Measurements from ENCODE around the gene PRCP.
A peak's percentile ranks its signal among the peaks of the same experiment; 100 is the strongest.

The PRCP gene

GRCh38 chr11:82907371-82907770, 7.1 kb upstream of the PRCP start:
- DNase-seq (ENCODE audit: low read depth in 2 of 2): no peak

GRCh38 chr11:82906931-82907330, 6.7 kb upstream of the PRCP start:
- no peak for DNase-seq (ENCODE audit: low read depth in 2 of 2)

GRCh38 chr11:82906236-82906635, 6.0 kb upstream of the PRCP start:
- no peak for DNase-seq (ENCODE audit: low read depth in 2 of 2)

- no peak for DNase-seq (ENCODE audit: low read depth in 2 of 2)
Measured at GRCh38 chr11:82903843-82904586, 3.8 kb upstream of the PRCP start.

GRCh38 chr11:82902880-82903279, 2.6 kb upstream of the PRCP start:
- DNase-seq (ENCODE audit: low read depth in 2 of 2): no peak

- no peak for DNase-seq (ENCODE audit: low read depth in 2 of 2)
Measured at GRCh38 chr11:82901922-82902485, 1.8 kb upstream of the PRCP start.

GRCh38 chr11:82901165-82901921, 1.1 kb upstream of the PRCP start, which contains the start of gene DDIAS:
Gene DDIAS (plus strand): TSS chr11:82901736. CDS start chr11:82914739, 13,003 bp downstream.
- DNase-seq (ENCODE audit: low read depth in 2 of 2): peak; percentile 91 to 93

GRCh38 chr11:82899957-82900276, 313 bp downstream of the PRCP start:
- no peak for DNase-seq (ENCODE audit: low read depth in 2 of 2)

GRCh38 chr11:82899186-82899820, 927 bp downstream of the PRCP start:
- no peak for DNase-seq (ENCODE audit: low read depth in 2 of 2)

GRCh38 chr11:82898241-82898640, 2.0 kb downstream of the PRCP start:
- DNase-seq (ENCODE audit: low read depth in 2 of 2): no peak

GRCh38 chr11:82896183-82896582, 4.0 kb downstream of the PRCP start:
- no peak for DNase-seq (ENCODE audit: low read depth in 2 of 2)

- DNase-seq (ENCODE audit: low read depth in 2 of 2): no peak
Measured at GRCh38 chr11:82895437-82896091, 4.7 kb downstream of the PRCP start.

- DNase-seq (ENCODE audit: low read depth in 2 of 2): no peak
Measured at GRCh38 chr11:82892611-82893169, 7.5 kb downstream of the PRCP start.

- no peak for DNase-seq (ENCODE audit: low read depth in 2 of 2)
Measured at GRCh38 chr11:82890936-82891335, 9.3 kb downstream of the PRCP start.

- no peak for DNase-seq (ENCODE audit: low read depth in 2 of 2)
Measured at GRCh38 chr11:82890002-82890341, 10.3 kb downstream of the PRCP start.

GRCh38 chr11:82889133-82890001, 10.9 kb downstream of the PRCP start:
- DNase-seq (ENCODE audit: low read depth in 2 of 2): no peak

GRCh38 chr11:82883853-82884252, 16.4 kb downstream of the PRCP start:
- no peak for DNase-seq (ENCODE audit: low read depth in 2 of 2)

GRCh38 chr11:82874646-82875523, 25.3 kb downstream of the PRCP start:
- DNase-seq (ENCODE audit: low read depth in 2 of 2): no peak

GRCh38 chr11:82873919-82874333, 26.3 kb downstream of the PRCP start:
- no peak for DNase-seq (ENCODE audit: low read depth in 2 of 2)
